T-helper 22 cell (primary cell): ENCODE data around the gene MEGF6.
"Not testable (repeated sequence)": the region's sequence is repeated elsewhere in the genome, so short reads cannot be mapped to it uniquely, and the experiment has no call there.

Experiments
- DNase-seq: peaks from one replicate; pipeline ENCODE4 v3.0.0-alpha.2; 2020; ENCODE audit warnings: low read depth

MEGF6 gene

GRCh38 chr1:3595949-3596348, 15.4 kb downstream of the MEGF6 start:
- DNase-seq = no peak

GRCh38 chr1:3594706-3595377, 16.5 kb downstream of the MEGF6 start:
- no peak for DNase-seq

- no peak for DNase-seq
Measured at GRCh38 chr1:3593745-3594144, 17.6 kb downstream of the MEGF6 start.

GRCh38 chr1:3593334-3593733, 18.0 kb downstream of the MEGF6 start:
- no peak for DNase-seq

GRCh38 chr1:3590951-3591865, 20.1 kb downstream of the MEGF6 start:
- DNase-seq = no peak

DNA sequence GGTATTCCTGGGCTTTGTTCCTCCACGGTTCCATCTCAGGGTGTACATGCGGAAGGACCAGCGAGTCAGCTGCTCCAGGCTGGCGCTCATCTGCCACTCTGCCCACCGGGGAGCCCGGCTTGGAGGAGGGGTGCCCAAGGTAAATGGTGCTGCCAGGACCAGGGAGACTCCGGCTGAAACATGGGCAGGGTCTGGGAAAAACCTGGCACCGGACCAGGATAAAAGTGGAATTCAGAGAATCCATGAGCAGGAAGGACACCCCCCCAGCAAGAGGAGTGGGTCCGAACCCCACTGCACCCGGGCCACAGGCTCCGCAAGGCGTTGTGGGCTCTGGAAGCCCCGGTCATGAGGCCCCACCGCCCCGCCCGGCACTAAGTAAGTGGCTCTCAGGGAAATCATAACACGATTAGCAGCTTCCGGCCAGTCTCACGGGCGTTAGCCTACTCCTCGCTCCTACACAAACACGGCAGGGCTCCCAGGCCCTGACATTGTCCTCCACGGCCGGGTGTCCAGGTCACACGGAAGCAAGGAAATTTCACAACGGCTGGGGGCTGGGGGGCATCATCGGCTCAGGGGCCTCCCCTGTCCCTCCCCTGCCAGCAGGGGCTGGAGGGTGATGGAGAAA, 21.1 kb downstream of the MEGF6 start:
- DNase-seq = no peak

- no peak for DNase-seq
Measured at GRCh38 chr1:3588395-3588794, 22.9 kb downstream of the MEGF6 start.

DNA sequence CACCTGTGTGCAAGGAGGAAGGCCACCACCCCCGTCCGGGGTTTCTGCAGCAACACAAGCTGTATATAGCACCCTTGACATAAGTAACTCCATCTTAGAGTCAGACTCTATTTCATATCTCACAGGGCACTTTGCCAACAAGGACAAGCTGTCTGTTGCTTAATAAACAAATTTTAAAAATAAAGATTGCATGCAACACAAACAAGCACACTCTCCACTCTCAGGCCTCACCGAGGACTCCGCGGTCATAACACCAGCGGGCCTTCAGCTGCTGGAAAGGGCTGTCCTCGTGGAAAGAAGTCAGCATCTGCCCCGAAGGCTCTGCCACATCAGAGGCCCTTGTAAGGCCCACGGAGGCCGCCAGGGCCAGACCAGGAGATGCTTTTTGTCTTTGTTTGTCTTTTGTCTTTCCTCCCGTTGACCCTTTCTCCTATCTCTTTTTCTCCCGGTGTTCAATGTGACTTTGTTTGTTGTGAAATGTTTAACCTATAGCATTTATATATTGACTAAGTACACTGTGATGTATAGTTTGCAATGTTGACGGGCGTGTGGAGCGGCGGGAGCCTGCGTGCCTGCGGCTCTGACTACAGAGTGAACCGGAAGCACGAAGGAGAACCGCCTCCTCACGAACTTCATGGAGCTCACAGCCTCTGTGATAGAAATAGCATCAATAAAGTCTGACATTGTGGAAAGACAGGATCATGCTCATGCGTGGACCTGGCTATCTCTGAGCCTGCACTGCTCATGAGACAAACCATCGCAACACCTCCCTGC, 24.1 kb downstream of the MEGF6 start:
- DNase-seq = no peak

- no peak for DNase-seq
Measured at GRCh38 chr1:3585940-3586568, 25.3 kb downstream of the MEGF6 start.

- not testable (repeated sequence) for DNase-seq
Measured at GRCh38 chr1:3585353-3585868, 25.9 kb downstream of the MEGF6 start.

GRCh38 chr1:3584915-3585314, 26.4 kb downstream of the MEGF6 start:
- no peak for DNase-seq

DNA sequence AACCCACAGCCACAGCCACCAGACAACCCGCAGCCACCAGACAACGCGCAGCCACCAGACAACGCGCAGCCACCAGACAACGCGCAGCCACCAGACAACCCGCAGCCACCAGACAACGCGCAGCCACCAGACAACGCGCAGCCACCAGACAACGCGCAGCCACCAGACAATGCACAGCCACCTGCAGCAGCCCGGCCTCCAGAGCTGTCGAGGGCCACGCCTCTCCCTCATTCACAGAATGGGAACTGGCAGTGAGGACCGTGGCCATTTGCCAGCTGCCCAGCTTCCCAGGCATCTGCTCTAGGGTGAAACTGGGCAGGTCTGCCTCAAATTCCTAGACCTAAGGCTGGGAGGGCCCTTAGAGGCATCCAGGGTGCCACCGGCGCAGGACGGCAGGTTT, 27.6 kb downstream of the MEGF6 start:
- DNase-seq = not testable (repeated sequence)

- no peak for DNase-seq
Measured at GRCh38 chr1:3581296-3582036, 29.8 kb downstream of the MEGF6 start.

DNA sequence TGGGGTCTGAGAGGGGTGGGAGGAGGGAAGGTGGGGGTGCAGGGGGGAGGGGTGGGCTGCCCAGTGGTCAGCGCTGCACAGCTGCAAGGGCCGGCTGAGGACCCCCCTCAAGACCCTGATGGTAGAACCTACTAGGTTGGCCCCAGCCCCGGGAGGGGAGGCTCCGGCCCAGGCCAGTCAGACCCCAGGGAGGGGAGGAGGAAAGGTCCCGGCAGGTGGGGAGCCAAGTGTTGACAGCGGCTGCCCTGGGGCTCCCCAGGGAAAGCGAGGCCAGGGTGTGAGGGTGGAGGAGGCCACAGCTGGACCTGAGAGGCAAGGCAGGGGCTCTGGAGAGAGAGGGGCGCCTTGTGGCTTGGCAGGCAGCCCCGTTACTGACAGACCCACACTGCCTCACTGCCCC, 31.1 kb downstream of the MEGF6 start:
- DNase-seq = no peak

GRCh38 chr1:3579626-3580025, 31.7 kb downstream of the MEGF6 start:
- no peak for DNase-seq

- DNase-seq = no peak
Measured at GRCh38 chr1:3578906-3579305, 32.4 kb downstream of the MEGF6 start.

DNA sequence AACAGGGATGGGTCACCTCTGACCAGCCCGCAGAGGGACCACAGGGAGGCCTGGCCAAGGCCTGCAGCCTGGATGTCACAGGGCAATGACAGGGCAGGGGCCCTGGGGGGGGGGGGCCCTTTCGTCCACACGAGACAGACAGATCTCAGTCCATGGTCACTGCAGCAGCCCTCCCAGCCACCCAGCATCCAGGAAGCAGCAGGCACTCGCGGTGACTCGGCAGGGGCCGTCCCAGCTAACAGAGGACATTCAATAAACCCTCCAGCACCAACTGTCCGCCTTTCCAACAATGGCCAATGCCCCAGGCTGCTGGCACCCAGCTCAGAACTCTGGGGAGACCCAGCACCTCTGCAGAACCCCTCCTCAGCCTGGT, 32.9 kb downstream of the MEGF6 start:
- DNase-seq = no peak

- no peak for DNase-seq
Measured at GRCh38 chr1:3577711-3578432, 33.4 kb downstream of the MEGF6 start.

DNA sequence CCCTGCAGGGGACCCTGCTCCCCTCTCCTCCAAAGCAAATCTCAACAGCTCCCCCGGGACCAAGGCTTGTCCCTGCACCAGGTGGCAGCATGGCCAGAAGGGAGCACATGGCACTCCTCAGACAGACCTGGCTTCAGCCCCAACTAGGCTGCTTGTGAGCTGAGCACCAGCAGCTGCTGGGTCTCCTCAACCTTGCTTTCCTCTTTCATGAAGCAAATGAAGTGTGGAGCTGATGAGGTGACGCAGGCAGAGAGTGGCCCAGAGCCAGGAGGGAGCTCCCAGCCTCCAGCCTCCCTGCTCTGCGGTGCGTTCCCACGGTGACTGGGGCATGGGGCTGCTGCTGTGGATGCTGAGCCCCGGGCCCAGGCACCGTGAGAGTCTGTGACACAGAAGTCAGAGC, 34.0 kb downstream of the MEGF6 start:
- no peak for DNase-seq

GRCh38 chr1:3575993-3576392, 35.3 kb downstream of the MEGF6 start:
- DNase-seq = no peak
